ENCODE data around the gene MRPS21.

MRPS21 gene

DNA sequence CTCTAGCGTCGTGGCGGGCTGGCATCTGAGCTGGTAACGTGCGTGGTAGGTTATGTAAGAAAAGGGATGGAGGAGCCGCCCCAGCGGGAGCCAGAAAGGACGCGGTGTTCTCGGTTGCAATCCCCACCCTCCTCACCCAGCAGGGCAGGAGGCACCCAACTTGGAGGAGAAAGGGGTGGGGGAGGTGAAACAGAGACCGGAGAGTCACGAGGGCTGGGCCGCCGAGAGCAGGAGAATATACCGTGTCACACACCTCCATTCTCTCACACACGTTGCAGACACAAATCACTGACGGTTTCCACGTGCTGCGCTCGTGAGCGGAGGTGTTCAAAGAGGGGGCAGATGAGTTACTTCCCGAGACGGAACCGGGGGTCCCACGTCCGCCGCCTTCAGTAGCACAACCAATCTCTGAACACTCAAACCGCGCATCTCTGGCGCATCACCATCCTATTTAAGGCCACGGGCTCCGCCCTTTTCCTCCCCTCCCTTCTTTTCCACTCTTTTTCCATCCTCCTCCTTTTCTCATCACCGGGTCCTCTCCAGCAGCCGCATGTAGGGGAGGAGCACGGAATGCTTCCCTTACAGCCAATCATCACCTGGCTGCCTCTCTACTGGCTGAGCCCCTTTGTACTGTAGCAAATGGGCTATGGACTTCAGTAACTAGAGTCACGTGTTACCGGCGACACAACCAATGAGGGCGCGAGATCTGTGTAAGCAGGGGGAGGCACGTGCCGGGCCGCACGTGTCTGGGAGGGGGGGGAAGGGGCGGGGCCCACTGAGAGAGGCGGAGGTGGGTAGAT, 11.7 kb upstream of the MRPS21 start, which contains the start of gene CIART (continued):
- TF ChIP-seq ZNF24 (tag by site-specific recombination; IDR thresholded peaks at IDR 0.05) (0 out of 2 replicates have a peak, but pooled peaks have one; percentile 18), ZBTB21 (tag by site-specific recombination; IDR thresholded peaks at IDR 0.05) (no peak), ZNF391 (tag by site-specific recombination; IDR thresholded peaks at IDR 0.05; ENCODE audit: borderline replicate concordance, low read depth) (no peak; the same call in 1 of the 2 replicates), ZNF544 (tag by site-specific recombination; IDR thresholded peaks at IDR 0.05) (no peak), WT1 (tag by site-specific recombination; IDR thresholded peaks at IDR 0.05) (peak; percentile 59; the same call in 1 of the 2 replicates), GLIS2 (tag by site-specific recombination; IDR thresholded peaks at IDR 0.05) (peak; percentile 53), ZXDB (tag by site-specific recombination; IDR thresholded peaks at IDR 0.05) (0 out of 2 replicates have a peak, but pooled peaks have one; percentile 17), ZIC2 (tag by site-specific recombination; IDR thresholded peaks at IDR 0.05) (peak; percentile 81), ZNF202 (tag by site-specific recombination; IDR thresholded peaks at IDR 0.05; ENCODE audit: borderline replicate concordance) (no peak), REST (tag by site-specific recombination; IDR thresholded peaks at IDR 0.05) (no peak), KLF9 (tag by site-specific recombination; IDR thresholded peaks at IDR 0.05; ENCODE audit: low read depth) (peak; percentile 77; the same call in 1 of the 2 replicates), ZNF518A (tag by site-specific recombination; conservative IDR thresholded peaks at IDR 0.05; ENCODE audit: low read depth) (0 out of 2 replicates have a peak, but pooled peaks have one; percentile 17), IKZF3 (tag by site-specific recombination; IDR thresholded peaks at IDR 0.05) (peak; percentile 85), ZNF394 (tag by site-specific recombination; IDR thresholded peaks at IDR 0.05; ENCODE audit: borderline replicate concordance) (peak; percentile 14; the same call in 1 of the 2 replicates), FEZF1 (tag by site-specific recombination; IDR thresholded peaks at IDR 0.05) (no peak), ZNF140 (tag by site-specific recombination; IDR thresholded peaks at IDR 0.05) (no peak), ZNF624 (tag by site-specific recombination; IDR thresholded peaks at IDR 0.05) (no peak), ZNF362 (tag by site-specific recombination; IDR thresholded peaks at IDR 0.05) (no peak), ZNF335 (tag by site-specific recombination; conservative IDR thresholded peaks at IDR 0.05) (peak; percentile 51)
- TF ChIP-seq, protein P1, sequence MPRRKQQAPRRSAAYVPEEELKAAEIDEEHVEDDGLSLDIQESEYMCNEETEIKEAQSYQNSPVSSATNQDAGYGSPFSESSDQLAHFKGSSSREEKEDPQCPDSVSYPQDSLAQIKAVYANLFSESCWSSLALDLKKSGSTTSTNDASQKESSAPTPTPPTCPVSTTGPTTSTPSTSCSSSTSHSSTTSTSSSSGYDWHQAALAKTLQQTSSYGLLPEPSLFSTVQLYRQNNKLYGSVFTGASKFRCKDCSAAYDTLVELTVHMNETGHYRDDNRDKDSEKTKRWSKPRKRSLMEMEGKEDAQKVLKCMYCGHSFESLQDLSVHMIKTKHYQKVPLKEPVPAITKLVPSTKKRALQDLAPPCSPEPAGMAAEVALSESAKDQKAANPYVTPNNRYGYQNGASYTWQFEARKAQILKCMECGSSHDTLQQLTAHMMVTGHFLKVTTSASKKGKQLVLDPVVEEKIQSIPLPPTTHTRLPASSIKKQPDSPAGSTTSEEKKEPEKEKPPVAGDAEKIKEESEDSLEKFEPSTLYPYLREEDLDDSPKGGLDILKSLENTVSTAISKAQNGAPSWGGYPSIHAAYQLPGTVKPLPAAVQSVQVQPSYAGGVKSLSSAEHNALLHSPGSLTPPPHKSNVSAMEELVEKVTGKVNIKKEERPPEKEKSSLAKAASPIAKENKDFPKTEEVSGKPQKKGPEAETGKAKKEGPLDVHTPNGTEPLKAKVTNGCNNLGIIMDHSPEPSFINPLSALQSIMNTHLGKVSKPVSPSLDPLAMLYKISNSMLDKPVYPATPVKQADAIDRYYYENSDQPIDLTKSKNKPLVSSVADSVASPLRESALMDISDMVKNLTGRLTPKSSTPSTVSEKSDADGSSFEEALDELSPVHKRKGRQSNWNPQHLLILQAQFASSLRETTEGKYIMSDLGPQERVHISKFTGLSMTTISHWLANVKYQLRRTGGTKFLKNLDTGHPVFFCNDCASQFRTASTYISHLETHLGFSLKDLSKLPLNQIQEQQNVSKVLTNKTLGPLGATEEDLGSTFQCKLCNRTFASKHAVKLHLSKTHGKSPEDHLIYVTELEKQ (tag by site-specific recombination; IDR thresholded peaks at IDR 0.05; ENCODE audit: borderline replicate concordance): no peak
- TF ChIP-seq, protein P2, sequence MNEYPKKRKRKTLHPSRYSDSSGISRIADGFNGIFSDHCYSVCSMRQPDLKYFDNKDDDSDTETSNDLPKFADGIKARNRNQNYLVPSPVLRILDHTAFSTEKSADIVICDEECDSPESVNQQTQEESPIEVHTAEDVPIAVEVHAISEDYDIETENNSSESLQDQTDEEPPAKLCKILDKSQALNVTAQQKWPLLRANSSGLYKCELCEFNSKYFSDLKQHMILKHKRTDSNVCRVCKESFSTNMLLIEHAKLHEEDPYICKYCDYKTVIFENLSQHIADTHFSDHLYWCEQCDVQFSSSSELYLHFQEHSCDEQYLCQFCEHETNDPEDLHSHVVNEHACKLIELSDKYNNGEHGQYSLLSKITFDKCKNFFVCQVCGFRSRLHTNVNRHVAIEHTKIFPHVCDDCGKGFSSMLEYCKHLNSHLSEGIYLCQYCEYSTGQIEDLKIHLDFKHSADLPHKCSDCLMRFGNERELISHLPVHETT (tag by site-specific recombination; IDR thresholded peaks at IDR 0.05): 0 out of 2 replicates have a peak, but pooled peaks have one; percentile 40
- TF ChIP-seq, protein P3, sequence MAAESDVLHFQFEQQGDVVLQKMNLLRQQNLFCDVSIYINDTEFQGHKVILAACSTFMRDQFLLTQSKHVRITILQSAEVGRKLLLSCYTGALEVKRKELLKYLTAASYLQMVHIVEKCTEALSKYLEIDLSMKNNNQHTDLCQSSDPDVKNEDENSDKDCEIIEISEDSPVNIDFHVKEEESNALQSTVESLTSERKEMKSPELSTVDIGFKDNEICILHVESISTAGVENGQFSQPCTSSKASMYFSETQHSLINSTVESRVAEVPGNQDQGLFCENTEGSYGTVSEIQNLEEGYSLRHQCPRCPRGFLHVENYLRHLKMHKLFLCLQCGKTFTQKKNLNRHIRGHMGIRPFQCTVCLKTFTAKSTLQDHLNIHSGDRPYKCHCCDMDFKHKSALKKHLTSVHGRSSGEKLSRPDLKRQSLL (tag by site-specific recombination; IDR thresholded peaks at IDR 0.05): 0 out of 2 replicates have a peak, but pooled peaks have one; percentile 1
